Osteoblast (primary cell): Measurements from ENCODE around the gene DCLRE1B. TPM values are rescaled to one million over a fixed set of nuclear protein-coding genes. Genes with fewer than 3 reads are reported as not detected.

Experiments
- DNase-seq: peaks from one replicate; pipeline ENCODE4 v3.0.0; 2011; ENCODE audit warnings: low spot score, mixed read lengths; ENCODE audit not compliant: insufficient read length; ENCODE audit errors: missing footprints
- H2AFZ ChIP-seq: 2 replicates; pipeline ENCODE4 v1.6.0; 2011; ENCODE audit warnings: mild to moderate bottlenecking, low read length
- H3K27ac ChIP-seq: 2 replicates; pipeline ENCODE4 v1.5.1; 2011; ENCODE audit warnings: mild to moderate bottlenecking, low read depth, low read length, moderate library complexity
- H3K27me3 ChIP-seq: 2 replicates; pipeline ENCODE4 v1.6.0; 2012; ENCODE audit warnings: mild to moderate bottlenecking, control low read depth, inconsistent platforms, low read length, moderate library complexity; ENCODE audit not compliant: insufficient read depth
- H3K36me3 ChIP-seq: 2 replicates; pipeline ENCODE4 v1.5.1; 2011; ENCODE audit warnings: mild to moderate bottlenecking, low read length, control low read depth, moderate library complexity; ENCODE audit not compliant: insufficient read depth
- H3K4me1 ChIP-seq: 2 replicates; pipeline ENCODE4 v1.5.1; 2011; ENCODE audit warnings: mild to moderate bottlenecking, low read length, control low read depth, moderate library complexity; ENCODE audit not compliant: insufficient read depth
- H3K4me2 ChIP-seq: 2 replicates; pipeline ENCODE4 v1.6.0; 2011; ENCODE audit warnings: mild to moderate bottlenecking, low read length; ENCODE audit not compliant: insufficient read depth
- H3K4me3 ChIP-seq: fragments of 200-600 bp; sonication (generic); 3 replicates; pipeline ENCODE4 v1.5.1; 2012; ENCODE audit warnings: mild to moderate bottlenecking, low read length, inconsistent platforms; ENCODE audit not compliant: insufficient read depth
- H3K79me2 ChIP-seq: 2 replicates; pipeline ENCODE4 v1.6.0; 2012; ENCODE audit warnings: mild to moderate bottlenecking, low read length, control low read depth, inconsistent platforms; ENCODE audit not compliant: insufficient read depth
- H3K9me3 ChIP-seq: 2 replicates; pipeline ENCODE4 v1.5.1; 2011; ENCODE audit warnings: low read depth, low read length, control low read depth
- H4K20me1 ChIP-seq: 2 replicates; pipeline ENCODE4 v1.6.0; 2012; ENCODE audit warnings: mild to moderate bottlenecking, low read length, control low read depth; ENCODE audit not compliant: insufficient read depth
- total RNA-seq: library from RNA; depleted of rRNA; stranded (reverse); fragments of >200 nt; gene quantifications from 2 replicates; pipeline ENCODE4 v1.2.3, GENCODE V29; 2012
- TF ChIP-seq, protein P1 (sequence below): IDR thresholded peaks from 2 replicates; pipeline ENCODE4 v1.5.1; 2011; ENCODE audit warnings: mild to moderate bottlenecking, low read depth, low read length, moderate library complexity; ENCODE audit errors: extremely low read depth

Gene DCLRE1B
- total RNA-seq, 1 donor, result 3.6 TPM

DNA sequence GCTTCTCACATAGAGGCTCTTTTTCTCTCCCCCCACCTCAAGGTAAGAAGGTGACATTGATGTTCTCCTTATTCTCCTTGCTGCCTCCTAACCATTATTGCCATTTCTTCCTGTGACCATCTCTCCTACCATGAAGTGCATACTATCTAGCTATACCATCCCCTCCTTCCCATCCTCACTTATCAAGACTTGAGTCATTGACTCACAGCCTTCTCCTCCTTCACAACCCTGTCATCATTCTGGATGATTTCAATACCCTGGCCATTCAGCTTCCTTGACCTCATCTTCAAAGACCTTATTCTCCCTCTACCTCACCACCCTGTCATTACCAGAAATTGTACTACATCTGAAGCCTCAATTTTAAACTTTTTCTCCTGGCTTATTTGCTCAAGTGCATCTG, 13.1 kb downstream of the DCLRE1B start:
- H3K9me3 ChIP-seq, result no peaks in the 10 kb centered on the region
- H3K4me3 ChIP-seq, result no peak overlapping the region
- no peak overlapping the region for H2AFZ ChIP-seq
- TF ChIP-seq, protein P1, sequence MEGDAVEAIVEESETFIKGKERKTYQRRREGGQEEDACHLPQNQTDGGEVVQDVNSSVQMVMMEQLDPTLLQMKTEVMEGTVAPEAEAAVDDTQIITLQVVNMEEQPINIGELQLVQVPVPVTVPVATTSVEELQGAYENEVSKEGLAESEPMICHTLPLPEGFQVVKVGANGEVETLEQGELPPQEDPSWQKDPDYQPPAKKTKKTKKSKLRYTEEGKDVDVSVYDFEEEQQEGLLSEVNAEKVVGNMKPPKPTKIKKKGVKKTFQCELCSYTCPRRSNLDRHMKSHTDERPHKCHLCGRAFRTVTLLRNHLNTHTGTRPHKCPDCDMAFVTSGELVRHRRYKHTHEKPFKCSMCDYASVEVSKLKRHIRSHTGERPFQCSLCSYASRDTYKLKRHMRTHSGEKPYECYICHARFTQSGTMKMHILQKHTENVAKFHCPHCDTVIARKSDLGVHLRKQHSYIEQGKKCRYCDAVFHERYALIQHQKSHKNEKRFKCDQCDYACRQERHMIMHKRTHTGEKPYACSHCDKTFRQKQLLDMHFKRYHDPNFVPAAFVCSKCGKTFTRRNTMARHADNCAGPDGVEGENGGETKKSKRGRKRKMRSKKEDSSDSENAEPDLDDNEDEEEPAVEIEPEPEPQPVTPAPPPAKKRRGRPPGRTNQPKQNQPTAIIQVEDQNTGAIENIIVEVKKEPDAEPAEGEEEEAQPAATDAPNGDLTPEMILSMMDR, result no peak
- H3K4me1 ChIP-seq, result peaks cover 2% of the 10 kb centered on the region
- no peaks in the 10 kb centered on the region for H3K27me3 ChIP-seq
- no peaks in the 10 kb centered on the region for H3K79me2 ChIP-seq
- no peak for DNase-seq
- no peaks in the 10 kb centered on the region for H4K20me1 ChIP-seq
- H3K36me3 ChIP-seq, result peaks cover 3% of the 10 kb centered on the region
- no peak overlapping the region for H3K27ac ChIP-seq
- H3K4me2 ChIP-seq, result no peak overlapping the region

DNA sequence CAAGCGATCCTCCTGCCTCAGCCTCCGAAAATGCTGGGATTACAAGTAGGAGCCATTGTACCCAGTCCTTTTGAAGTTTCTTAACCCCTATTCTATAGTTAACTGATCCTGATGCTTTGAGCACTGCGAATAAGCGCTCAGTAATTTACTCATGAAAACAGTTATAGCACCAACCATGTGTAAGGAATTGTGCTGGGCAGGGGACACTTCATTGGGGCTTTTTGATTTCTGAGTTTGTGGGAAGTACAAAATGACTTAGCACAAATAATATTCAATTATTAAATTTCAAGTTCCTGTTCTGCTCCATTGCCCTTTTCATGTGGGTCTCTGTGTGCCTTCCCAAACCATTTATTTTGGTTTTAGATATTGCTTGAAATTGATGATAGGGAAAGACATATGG, 17.8 kb downstream of the DCLRE1B start:
- Histone ChIP-seq H4K20me1 (no peaks in the 10 kb centered on the region), H3K4me2 (no peak overlapping the region), H3K4me3 (no peak overlapping the region), H3K9me3 (no peaks in the 10 kb centered on the region), H3K27ac (no peak overlapping the region), H3K36me3 (no peaks in the 10 kb centered on the region), H2AFZ (no peak overlapping the region), H3K27me3 (no peaks in the 10 kb centered on the region), H3K4me1 (peaks cover under 1% of the 10 kb centered on the region), H3K79me2 (no peaks in the 10 kb centered on the region)
- DNase-seq, result no peak
- TF ChIP-seq, protein P1, result no peak

DNA sequence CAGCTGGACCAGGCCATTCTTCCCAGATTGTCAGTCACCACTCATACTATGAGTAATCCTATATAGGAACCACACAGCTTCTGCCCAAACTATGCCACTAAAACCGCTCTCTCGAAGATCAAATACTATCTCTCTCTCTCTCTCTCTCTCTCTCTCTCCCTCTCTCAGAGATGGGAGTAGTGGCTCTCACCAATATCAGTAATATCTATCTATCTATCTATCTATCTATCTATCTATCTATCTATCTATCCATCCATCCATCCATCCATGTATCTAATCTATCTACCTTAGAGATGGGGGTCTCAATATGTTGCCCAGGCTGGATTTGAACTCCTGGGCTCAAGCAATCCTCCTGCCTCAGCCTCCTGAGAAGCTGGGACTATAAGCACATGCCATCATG, 19.3 kb downstream of the DCLRE1B start:
- TF ChIP-seq, protein P1, result no peak
- Histone ChIP-seq H3K79me2 (peaks cover 5% of the 10 kb centered on the region), H3K4me2 (no peak overlapping the region), H3K4me1 (peaks cover 7% of the 10 kb centered on the region), H2AFZ (no peak overlapping the region), H4K20me1 (no peaks in the 10 kb centered on the region), H3K27me3 (no peaks in the 10 kb centered on the region), H3K27ac (no peak overlapping the region), H3K36me3 (no peaks in the 10 kb centered on the region), H3K9me3 (no peaks in the 10 kb centered on the region), H3K4me3 (no peak overlapping the region)
- no peak for DNase-seq

DNA sequence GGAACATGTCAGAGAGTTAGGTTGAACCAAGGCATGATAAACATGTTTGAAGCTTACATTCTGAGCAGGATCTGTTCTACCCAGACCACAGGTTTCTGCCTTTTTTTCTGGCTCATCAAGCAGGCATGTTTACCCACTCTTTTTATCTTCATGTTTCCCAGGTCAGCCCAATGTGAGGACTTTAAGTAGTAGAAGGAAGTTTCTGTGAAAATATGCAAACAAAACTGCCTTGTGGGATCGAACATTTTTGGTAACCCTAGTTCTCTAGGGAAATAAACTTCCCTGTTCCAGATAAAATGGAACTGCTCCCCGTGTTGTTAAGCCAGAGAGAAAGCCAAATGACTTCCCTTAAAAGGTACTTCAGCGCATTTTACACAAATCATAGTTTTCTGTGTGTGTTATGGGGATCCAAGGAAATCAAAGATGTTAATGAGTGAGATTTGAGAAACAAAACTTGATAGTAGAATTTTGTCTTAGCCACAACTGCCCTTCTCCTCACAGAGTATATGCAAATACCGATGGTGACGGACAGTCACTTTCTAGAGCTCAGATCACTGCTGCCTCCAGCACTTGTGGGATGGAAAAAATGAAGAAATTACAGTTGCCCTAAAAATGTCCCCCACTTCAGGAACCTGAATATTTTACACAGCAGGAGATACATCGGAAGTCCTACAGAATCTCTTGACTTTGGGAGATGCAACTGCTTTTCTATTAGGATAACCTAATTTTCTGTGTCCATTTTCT, 23.2 kb downstream of the DCLRE1B start:
- TF ChIP-seq, protein P1, result no peak
- Histone ChIP-seq H4K20me1 (peaks cover 29% of the 10 kb centered on the region), H3K36me3 (peaks cover 3% of the 10 kb centered on the region), H3K4me2 (peak overlapping the region; percentile 88), H3K27me3 (no peaks in the 10 kb centered on the region), H3K79me2 (peaks cover 38% of the 10 kb centered on the region), H3K4me1 (peaks cover 26% of the 10 kb centered on the region), H2AFZ (peak overlapping the region; percentile 97), H3K9me3 (no peaks in the 10 kb centered on the region), H3K27ac (peak overlapping the region; percentile 95), H3K4me3 (peak overlapping the region; percentile 98)
- peak; percentile 87 for DNase-seq
